Fibroblast of pulmonary artery (primary cell): ENCODE data around the gene ATP11C.
"Not testable (repeated sequence)": the region's sequence is repeated elsewhere in the genome, so short reads cannot be mapped to it uniquely, and the experiment has no call there.

Source experiments
- DNase-seq: peaks from one replicate; pipeline ENCODE4 v3.0.0-alpha.2; 2010; ENCODE audit warnings: low read depth
- H3K4me3 ChIP-seq: replicated peaks from 2 replicates; pipeline ENCODE4 v1.5.1; 2011; ENCODE audit warnings: low read depth, mild to moderate bottlenecking, control low read depth, low read length, moderate library complexity
- TF ChIP-seq, protein P1 (sequence below): IDR thresholded peaks from 2 replicates; pipeline ENCODE4 v1.5.1; 2011; ENCODE audit warnings: mild to moderate bottlenecking, control low read depth, low read length, inconsistent platforms; ENCODE audit errors: missing control alignments

ATP11C gene

DNA sequence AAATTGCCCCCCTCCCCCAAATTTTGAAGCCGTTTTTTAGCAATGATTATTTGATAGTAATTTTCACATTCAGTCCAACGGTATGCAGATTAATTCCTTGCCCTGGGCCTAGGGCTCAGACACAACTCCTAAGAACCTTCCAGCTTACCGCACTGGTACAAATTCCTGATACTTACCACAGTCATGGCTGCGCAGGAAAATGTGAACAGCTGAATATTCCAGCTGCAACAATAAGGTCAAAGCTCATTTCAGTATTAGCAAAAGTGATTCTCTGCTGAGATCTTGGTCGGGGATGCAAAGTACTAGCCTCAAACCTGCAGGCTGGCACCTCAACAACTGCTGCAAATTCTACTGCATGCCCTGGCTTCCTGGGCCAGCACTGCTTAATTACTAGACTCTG, 3.0 kb downstream of the ATP11C start:
- no peak for DNase-seq
- TF ChIP-seq, protein P1, sequence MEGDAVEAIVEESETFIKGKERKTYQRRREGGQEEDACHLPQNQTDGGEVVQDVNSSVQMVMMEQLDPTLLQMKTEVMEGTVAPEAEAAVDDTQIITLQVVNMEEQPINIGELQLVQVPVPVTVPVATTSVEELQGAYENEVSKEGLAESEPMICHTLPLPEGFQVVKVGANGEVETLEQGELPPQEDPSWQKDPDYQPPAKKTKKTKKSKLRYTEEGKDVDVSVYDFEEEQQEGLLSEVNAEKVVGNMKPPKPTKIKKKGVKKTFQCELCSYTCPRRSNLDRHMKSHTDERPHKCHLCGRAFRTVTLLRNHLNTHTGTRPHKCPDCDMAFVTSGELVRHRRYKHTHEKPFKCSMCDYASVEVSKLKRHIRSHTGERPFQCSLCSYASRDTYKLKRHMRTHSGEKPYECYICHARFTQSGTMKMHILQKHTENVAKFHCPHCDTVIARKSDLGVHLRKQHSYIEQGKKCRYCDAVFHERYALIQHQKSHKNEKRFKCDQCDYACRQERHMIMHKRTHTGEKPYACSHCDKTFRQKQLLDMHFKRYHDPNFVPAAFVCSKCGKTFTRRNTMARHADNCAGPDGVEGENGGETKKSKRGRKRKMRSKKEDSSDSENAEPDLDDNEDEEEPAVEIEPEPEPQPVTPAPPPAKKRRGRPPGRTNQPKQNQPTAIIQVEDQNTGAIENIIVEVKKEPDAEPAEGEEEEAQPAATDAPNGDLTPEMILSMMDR, result no peak
- H3K4me3 ChIP-seq, result peak overlapping the region; percentile 74

DNA sequence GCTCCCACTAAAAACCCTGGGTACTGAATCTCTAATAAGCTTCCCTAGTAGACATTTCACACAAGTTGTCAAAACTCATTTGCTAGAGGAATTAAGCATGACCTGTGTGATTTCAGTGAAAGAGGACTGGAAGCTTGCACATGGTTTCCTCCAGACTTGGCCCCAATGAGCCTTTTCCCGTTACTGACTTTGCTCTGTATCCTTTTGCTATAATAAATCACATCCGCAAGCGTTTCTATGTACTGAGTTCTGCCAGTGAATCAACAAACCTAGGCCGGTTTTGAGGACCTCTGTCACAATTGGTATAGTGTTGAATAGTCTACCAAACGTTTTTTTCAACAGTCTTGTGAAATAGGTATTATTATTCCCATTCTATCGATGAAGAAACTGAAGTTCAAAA, 8.2 kb downstream of the ATP11C start:
- no peak for DNase-seq
- no peak overlapping the region for H3K4me3 ChIP-seq
- TF ChIP-seq, protein P1, result no peak

DNA sequence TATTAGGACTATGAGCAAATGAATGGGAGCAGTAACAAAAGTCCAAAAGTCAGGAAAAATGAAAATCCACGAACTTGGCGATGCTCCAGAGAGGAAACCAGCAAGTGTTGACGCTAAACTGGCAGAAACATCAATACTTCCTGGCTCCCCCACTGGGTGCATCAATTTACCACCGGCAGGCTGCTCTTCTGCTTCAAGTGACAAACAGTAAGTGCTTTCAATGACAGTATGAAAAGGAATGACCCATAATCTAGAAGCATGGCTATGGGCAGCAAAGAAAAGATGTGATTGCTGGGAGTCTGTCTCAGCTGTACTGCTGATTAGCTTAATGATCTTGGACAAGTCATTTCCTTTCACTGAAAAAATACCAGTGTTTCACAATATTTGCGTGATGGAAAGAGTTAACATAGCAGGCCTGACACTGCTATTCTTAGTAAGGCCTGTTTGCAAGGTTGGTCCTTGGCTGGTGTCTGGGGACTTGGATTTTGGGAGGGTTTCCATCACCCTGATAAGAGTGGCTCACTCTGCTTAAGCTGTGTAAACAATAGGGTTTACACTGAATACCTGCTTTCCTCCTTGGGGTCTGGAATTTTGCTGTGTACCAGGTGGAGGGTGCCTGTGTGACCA, 8.7 kb downstream of the ATP11C start:
- DNase-seq, result no peak
- H3K4me3 ChIP-seq, result no peak overlapping the region
- TF ChIP-seq, protein P1, result no peak

DNA sequence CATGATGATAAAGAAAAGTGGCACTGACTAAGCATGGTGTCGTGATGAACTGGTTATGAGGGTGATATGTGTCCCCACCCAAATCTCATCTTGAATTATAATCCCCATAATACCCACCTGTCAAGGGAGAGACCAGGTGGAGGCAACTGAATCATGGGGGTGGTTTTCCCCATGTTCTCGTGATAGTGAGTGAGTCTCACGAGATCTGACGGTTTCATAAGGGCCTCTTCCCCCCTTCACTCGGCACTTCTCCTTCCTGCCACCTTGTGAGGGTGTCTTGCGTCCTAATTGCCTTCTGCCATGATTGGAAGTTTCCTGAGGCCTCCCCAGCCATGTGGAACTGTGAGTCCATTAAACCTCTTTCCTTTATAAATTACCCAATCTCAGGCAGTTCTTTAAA, 11.7 kb downstream of the ATP11C start:
- DNase-seq, H3K4me3 ChIP-seq: not testable (repeated sequence)

DNA sequence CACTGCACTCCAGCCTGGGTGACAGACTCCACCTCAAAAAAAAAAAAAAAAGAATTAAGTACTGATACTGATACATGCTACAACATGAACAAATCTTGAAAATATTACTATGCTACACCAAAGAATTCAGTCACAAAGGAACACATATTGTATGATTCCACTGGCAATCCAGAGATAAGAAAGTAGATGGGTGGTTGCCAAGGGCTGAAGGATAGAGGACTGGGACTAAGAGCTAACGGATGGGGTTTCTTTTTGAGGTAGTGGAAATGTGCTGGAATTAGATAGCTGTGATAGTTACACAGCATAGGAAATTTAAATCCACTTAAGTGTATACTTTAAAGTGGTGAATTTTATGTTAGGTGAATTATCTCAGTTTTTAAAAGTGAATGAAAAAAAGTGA, 12.5 kb downstream of the ATP11C start:
- peak; percentile 34 for DNase-seq
- TF ChIP-seq, protein P1, result no peak
- no peak overlapping the region for H3K4me3 ChIP-seq

DNA sequence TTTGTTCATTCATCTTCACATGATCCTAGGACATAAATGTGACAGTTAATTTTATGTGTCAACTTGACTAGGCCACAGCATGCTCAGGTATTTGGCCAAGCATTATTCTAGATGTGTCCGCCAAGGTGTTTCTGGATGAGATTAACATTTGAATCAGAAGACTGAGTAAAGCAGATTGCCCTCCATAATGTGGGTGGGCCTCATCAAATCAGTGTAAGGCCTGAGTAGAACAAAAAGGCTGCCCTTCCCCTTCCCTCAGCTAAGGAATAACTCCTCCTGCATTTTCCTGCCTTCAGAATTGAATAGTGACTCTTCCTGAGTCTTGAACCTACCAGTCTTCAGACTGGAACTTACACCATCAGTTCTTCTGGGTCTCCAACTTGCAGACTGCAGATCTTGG, 18.4 kb downstream of the ATP11C start:
- no peak for DNase-seq
- no peak overlapping the region for H3K4me3 ChIP-seq
- TF ChIP-seq, protein P1, result no peak

DNA sequence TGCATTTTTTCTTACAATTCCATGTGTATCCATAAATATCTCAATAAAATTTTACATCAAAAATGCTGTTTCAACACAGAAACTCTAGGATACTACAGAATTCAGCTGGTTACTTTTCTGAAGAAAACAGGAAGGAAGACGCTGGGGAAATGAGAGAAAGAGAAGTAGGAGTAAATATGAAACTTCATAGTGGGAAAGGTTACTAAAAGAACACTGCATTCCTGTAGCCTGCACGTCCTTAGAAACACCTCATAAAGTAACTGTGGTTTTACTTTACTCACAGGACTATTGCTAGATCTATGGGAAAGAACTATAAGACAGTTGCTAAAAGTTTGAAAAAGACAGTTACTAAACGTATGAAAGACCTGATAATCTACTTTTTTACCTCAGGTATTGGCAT, 23.1 kb downstream of the ATP11C start:
- DNase-seq, result no peak
- no peak overlapping the region for H3K4me3 ChIP-seq
- TF ChIP-seq, protein P1, result no peak

DNA sequence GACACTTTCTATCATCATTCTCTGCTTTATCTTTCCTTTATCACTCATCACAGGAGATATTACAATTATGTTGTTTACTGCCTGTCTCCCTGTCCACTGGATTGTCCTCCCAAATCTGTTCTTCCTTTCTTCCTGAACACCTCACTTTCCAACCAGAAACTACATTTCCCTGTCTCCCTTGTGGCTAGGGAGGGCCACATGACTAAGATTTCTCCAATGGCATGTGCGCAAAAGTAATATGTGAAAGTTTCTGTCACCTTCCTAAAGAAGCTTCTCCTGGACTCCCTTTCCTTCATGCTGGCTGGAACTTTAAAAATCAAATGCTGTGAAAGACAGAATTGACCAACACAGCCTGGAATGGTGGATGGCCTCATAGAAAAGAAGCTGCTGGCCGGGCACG, 25.8 kb downstream of the ATP11C start:
- TF ChIP-seq, protein P1, result no peak
- DNase-seq, result no peak
- no peak overlapping the region for H3K4me3 ChIP-seq
